Neuron (in vitro differentiated cells): ENCODE results near the gene STX12.
"Not testable (repeated sequence)": the region's sequence is repeated elsewhere in the genome, so short reads cannot be mapped to it uniquely, and the experiment has no call there.

Experiments
- H2AFZ ChIP-seq: one replicate; pipeline ENCODE4 v1.6.1; 2013; ENCODE audit warnings: low read depth, mild to moderate bottlenecking, inconsistent platforms, low read length, moderate library complexity
- H3K27me3 ChIP-seq: one replicate; pipeline ENCODE4 v1.6.1; 2013; ENCODE audit warnings: low read length; ENCODE audit not compliant: insufficient read depth
- H3K36me3 ChIP-seq: one replicate; pipeline ENCODE4 v1.6.1; 2013; ENCODE audit warnings: low read length; ENCODE audit not compliant: insufficient read depth
- H3K4me1 ChIP-seq: one replicate; pipeline ENCODE4 v1.6.1; 2013; ENCODE audit warnings: low read length; ENCODE audit not compliant: insufficient read depth
- H3K4me3 ChIP-seq: 2 replicates; pipeline ENCODE4 v1.5.1; 2013; ENCODE audit warnings: mild to moderate bottlenecking, low read length, moderate library complexity
- H3K9me3 ChIP-seq: one replicate; pipeline ENCODE4 v1.6.1; 2013; ENCODE audit warnings: low read length

Gene STX12

GRCh38 chr1:27759236-27759635 is 13.8 kb upstream of the STX12 start:
- H3K27me3 ChIP-seq: no peaks in the 10 kb centered on the region
- no peak overlapping the region for H2AFZ ChIP-seq
- H3K4me3 ChIP-seq: no peak overlapping the region
- no peaks in the 10 kb centered on the region for H3K9me3 ChIP-seq
- peaks cover 5% of the 10 kb centered on the region for H3K4me1 ChIP-seq
- peaks cover 34% of the 10 kb centered on the region for H3K36me3 ChIP-seq

- Histone ChIP-seq H3K36me3 (peaks cover 27% of the 10 kb centered on the region), H3K4me1 (peaks cover 5% of the 10 kb centered on the region), H3K27me3 (no peaks in the 10 kb centered on the region), H3K4me3 (no peak overlapping the region), H3K9me3 (no peaks in the 10 kb centered on the region), H2AFZ (no peak overlapping the region)
Observed at GRCh38 chr1:27760426-27760825, 12.6 kb upstream of the STX12 start.

- no peaks in the 10 kb centered on the region for H3K27me3 ChIP-seq
- H2AFZ ChIP-seq: no peak overlapping the region
- H3K9me3 ChIP-seq: no peaks in the 10 kb centered on the region
- no peak overlapping the region for H3K4me3 ChIP-seq
- H3K36me3 ChIP-seq: peaks cover 21% of the 10 kb centered on the region
- peaks cover 5% of the 10 kb centered on the region for H3K4me1 ChIP-seq
Observed at GRCh38 chr1:27762033-27762432, 11.0 kb upstream of the STX12 start.

DNA sequence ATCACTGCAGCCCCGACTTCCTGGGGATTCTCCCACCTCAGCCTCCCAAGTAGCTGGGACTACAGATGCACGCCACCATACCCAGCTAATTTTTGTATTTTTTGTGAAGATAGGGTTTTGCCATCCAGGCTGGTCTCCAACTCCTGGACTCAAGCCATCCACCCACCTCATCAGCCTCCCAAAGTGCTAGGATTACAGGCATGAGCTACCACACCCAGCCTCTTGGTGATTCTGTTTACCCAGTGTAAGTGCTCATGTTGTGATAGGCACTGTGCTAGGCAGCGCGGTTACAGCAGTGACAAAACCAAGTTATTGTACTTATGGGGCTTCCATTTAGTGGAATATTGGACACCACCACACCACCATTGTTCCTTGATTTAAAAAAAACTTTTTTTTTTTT is 9.7 kb upstream of the STX12 start:
- Histone ChIP-seq H3K4me3 (no peak overlapping the region), H3K27me3 (no peaks in the 10 kb centered on the region), H2AFZ (no peak overlapping the region), H3K9me3 (no peaks in the 10 kb centered on the region), H3K4me1 (peaks cover 5% of the 10 kb centered on the region), H3K36me3 (peaks cover 14% of the 10 kb centered on the region)

- Histone ChIP-seq H2AFZ (no peak overlapping the region), H3K36me3 (no peaks in the 10 kb centered on the region), H3K27me3 (no peaks in the 10 kb centered on the region), H3K4me3 (no peak overlapping the region), H3K9me3 (no peaks in the 10 kb centered on the region), H3K4me1 (peaks cover 11% of the 10 kb centered on the region)
Observed at GRCh38 chr1:27770293-27770830, 2.7 kb upstream of the STX12 start.

- peak overlapping the region; percentile 17 for H2AFZ ChIP-seq
- H3K36me3 ChIP-seq: peaks cover 5% of the 10 kb centered on the region
- H3K4me1 ChIP-seq: peaks cover 11% of the 10 kb centered on the region
- no peaks in the 10 kb centered on the region for H3K9me3 ChIP-seq
- H3K4me3 ChIP-seq: peak overlapping the region; percentile 88
- no peaks in the 10 kb centered on the region for H3K27me3 ChIP-seq
Observed at GRCh38 chr1:27772036-27772931, 735 bp upstream of the STX12 start.

DNA sequence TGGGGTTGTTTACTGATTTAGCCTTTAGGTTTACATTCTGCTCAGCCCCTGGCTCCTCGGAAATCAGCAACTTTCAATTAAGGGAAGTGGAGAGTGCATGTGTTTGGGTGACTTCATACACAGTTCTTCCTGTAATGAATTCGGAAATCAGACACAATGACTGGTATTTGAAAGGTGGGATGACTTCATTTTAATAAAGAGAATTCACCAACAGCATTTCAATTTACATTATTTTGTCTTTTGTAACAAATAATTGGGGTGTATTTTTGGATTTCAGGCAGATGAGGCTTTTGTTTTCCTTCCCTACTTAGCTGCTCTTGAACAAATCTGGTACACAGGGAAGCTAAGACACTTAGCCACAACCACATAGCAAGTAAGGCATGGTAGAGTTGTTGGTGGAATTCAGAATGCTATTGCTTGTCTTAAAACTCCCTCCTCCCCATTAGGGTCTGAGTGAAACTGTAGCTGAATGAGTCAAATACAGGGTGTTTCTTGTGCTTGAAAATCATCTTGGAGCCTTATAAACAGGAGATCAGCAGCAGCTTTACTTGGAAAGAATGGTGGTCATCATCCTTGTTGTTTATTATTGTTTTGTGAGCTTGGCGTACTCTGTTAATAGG is 917 bp downstream of the STX12 start:
- Histone ChIP-seq H3K4me3 (peak overlapping the region; percentile 88), H3K36me3 (peaks cover 5% of the 10 kb centered on the region), H2AFZ (peak overlapping the region; percentile 26), H3K27me3 (no peaks in the 10 kb centered on the region), H3K4me1 (peaks cover 11% of the 10 kb centered on the region), H3K9me3 (no peaks in the 10 kb centered on the region)

DNA sequence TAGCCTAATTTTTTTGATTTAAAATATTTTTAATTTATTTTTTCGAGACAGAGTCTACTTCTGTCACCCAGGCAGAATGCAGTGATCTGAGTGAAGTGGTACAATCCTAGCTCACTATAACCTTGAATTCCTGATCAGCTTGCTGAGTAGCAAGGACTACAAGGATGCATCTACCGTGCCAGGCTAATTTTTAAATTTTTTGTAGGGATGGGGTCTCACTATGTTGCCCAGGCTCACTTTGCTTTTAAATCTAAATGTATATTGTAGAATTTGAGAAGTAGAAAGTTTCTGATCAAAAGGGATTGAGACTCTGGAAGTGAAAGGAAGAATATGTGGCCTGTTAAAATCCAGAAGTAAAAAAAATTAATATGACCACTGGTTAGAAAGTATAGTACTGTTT is 1.6 kb downstream of the STX12 start:
- Histone ChIP-seq H3K4me1 (peaks cover 11% of the 10 kb centered on the region), H3K9me3 (no peaks in the 10 kb centered on the region), H3K36me3 (peaks cover 5% of the 10 kb centered on the region), H3K4me3 (peak overlapping the region; percentile 17), H3K27me3 (no peaks in the 10 kb centered on the region), H2AFZ (no peak overlapping the region)

DNA sequence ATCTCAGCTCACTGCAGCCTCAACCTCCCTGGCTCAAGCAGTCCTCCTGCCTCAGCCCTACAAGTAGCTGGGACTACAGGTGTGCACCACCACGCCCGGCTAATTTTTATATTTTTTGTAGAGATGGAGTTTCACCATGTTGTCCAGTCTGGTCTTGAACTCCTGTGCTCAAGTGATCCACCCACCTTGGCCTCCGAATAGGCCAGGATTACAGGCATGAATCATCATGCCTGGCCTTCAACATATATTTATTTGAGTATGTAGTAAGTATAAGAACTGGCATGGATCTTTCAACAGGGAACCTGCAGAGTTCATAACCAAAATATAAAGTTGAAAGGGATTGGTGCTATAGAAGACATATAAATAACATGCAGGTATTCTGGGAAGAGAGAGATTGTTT is 2.3 kb downstream of the STX12 start:
- H3K4me3 ChIP-seq, H3K27me3 ChIP-seq, H3K9me3 ChIP-seq, H2AFZ ChIP-seq, H3K36me3 ChIP-seq: not testable (repeated sequence)
- H3K4me1 ChIP-seq: peaks cover 10% of the 10 kb centered on the region

GRCh38 chr1:27776276-27776675 is 3.3 kb downstream of the STX12 start:
- not testable (repeated sequence) for H3K27me3 ChIP-seq, H3K36me3 ChIP-seq

DNA sequence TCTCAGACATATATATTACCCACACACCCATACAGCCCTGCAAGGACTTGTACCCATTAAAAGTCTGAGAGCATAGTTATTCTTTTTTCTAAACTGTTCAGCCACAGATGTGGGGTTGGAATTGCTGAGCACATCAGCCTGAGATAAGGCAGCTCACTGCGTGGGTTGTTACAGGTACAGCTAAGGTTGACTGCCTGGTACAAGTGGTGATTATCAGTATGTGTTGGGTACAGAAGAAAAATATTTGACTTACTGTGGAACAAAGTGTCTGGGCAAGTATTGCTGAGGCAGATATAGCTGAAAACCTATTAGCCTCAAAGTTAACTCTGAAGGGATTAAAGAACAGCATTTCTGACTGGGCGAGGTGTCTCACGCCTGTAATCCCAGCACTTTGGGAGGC is 5.0 kb downstream of the STX12 start:
- H2AFZ ChIP-seq: no peak overlapping the region
- H3K27me3 ChIP-seq: no peaks in the 10 kb centered on the region
- peaks cover 7% of the 10 kb centered on the region for H3K36me3 ChIP-seq
- no peaks in the 10 kb centered on the region for H3K9me3 ChIP-seq
- H3K4me1 ChIP-seq: peaks cover 8% of the 10 kb centered on the region
- H3K4me3 ChIP-seq: no peak overlapping the region

More at GRCh38 chr1:27776276-27776675, 3.3 kb downstream of the STX12 start:
- not testable (repeated sequence) for H3K9me3 ChIP-seq, H3K4me1 ChIP-seq, H2AFZ ChIP-seq, H3K4me3 ChIP-seq

- no peaks in the 10 kb centered on the region for H3K27me3 ChIP-seq
- H3K4me1 ChIP-seq: peaks cover 2% of the 10 kb centered on the region
- peaks cover 7% of the 10 kb centered on the region for H3K36me3 ChIP-seq
Observed at GRCh38 chr1:27779122-27779521, 6.1 kb downstream of the STX12 start.

GRCh38 chr1:27782950-27783349 is 9.9 kb downstream of the STX12 start:
- no peaks in the 10 kb centered on the region for H3K4me1 ChIP-seq
- H3K9me3 ChIP-seq: no peaks in the 10 kb centered on the region
- H3K36me3 ChIP-seq: peaks cover 2% of the 10 kb centered on the region
- no peaks in the 10 kb centered on the region for H3K27me3 ChIP-seq
- no peak overlapping the region for H2AFZ ChIP-seq
- H3K4me3 ChIP-seq: no peak overlapping the region

More at GRCh38 chr1:27779122-27779521, 6.1 kb downstream of the STX12 start:
- no peak overlapping the region for H3K4me3 ChIP-seq
- H2AFZ ChIP-seq: no peak overlapping the region
- no peaks in the 10 kb centered on the region for H3K9me3 ChIP-seq
